ENCODE data around the gene SNX21. TPM values are rescaled to one million over a fixed set of nuclear protein-coding genes. Genes with fewer than 3 reads are reported as not detected.
"Not testable (repeated sequence)": the region's sequence is repeated elsewhere in the genome, so short reads cannot be mapped to it uniquely, and the experiment has no call there.

Gene SNX21
- polyA plus RNA-seq, 4 donors, result 11.3 to 22.4 (median 17.5) TPM

DNA sequence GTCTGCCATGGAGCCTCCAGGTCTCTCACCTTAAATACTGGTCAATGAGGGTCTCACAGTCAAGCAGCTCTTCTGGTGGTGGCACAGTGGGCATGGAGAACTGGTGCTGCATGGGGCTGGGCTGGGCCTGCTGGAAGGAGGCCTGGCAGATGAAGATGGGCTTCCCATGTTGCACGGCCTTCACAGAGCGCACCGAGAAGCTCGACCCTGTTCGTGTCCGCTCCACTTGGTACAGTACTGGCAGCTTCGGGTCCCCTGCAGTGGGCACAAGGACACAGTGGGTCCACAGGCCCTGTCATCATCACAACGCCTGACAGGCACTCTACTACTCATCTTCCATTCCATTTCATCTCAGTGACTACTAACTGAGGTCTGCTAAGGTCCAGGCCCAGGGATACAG, 14.8 kb downstream of the SNX21 start:
- DNase-seq (ENCODE audit: low read depth in 4 of 4, low spot score in 2 of 4), result no peak

- no peak for DNase-seq (ENCODE audit: low read depth in 4 of 4, low spot score in 2 of 4)
These were observed 15.5 kb downstream of the SNX21 start for GRCh38 chr20:45848969-45849582.

- no peak for DNase-seq (ENCODE audit: low read depth in 4 of 4, low spot score in 2 of 4)
These were observed 16.6 kb downstream of the SNX21 start for GRCh38 chr20:45850238-45850637.

DNA sequence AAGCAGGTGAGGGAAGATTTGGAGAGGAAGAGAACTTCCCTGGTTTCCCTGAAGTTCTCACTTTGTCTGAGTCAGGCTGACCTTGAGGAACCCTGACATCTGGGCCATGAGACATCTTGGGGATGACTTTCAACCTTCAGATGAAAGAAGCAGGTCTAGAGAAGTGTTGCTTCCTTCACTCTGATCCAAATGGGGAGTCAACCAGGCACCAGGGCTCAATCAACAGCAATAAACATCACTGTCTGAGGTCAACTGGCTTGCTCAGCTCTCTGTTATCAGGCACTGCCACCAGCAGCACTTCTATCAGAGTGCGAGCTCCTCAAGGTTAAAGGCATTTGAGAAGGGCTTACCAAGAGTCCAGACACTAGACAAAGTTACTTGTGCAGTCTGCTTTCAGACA, 17.3 kb downstream of the SNX21 start:
- no peak for DNase-seq (ENCODE audit: low read depth in 4 of 4, low spot score in 2 of 4)

DNA sequence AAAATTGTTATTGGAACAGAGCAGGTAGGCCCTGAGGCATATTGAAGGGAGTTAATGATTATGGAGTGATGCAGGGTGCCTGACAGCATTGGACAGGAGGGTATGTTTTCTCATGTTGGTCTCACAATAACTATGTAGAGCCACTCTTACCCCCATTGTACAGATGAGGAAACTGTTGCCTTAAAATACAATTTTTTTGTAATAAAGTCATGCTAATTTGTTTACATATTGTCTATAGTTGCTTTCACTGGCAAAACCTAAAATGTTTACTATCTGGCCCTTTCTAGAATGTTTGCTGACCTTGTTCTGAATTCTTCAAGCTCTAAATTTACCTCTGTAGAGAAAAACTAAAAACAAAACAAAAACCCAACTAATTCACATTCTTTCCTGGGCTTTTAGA, 17.9 kb downstream of the SNX21 start:
- no peak for DNase-seq (ENCODE audit: low read depth in 4 of 4, low spot score in 2 of 4)

DNA sequence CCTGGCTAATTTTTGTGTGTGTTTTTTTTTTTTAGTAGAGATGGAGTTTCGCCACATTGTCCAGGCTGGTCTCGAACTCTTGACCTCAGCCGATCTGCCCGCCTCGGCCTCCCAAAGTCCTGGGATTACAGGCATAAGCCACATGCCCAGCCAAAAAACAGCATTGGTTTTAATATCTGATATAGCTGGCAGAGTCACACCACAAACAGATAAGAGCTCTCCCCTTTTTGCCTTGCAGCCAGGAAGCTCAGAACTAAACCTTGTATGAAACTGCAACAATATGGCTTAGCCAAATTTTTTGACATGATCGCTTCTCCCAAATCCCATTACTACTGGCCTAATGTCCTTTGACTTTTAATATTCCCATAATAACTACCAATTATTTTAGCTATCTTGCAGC, 18.7 kb downstream of the SNX21 start:
- no peak for DNase-seq (ENCODE audit: low read depth in 4 of 4, low spot score in 2 of 4)

DNA sequence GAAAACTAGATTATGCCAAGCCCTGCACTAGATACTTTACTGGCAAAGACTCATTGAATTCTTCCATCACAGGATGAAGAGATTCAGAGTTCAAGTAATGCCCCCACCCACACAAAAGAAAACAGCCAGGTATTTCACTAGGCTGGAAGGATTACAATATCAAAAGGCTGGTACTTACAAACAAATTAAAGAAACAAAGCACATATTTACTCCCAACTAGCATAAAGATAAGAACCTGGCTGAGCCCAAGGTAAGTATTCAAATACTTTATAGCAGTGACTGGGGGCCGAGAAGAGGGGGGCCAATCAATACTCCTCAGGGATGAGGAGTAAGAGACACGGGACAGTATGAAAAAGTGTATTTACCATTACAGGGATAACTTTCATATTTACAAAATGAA, 19.9 kb downstream of the SNX21 start:
- DNase-seq (ENCODE audit: low read depth in 4 of 4, low spot score in 2 of 4), result no peak

DNA sequence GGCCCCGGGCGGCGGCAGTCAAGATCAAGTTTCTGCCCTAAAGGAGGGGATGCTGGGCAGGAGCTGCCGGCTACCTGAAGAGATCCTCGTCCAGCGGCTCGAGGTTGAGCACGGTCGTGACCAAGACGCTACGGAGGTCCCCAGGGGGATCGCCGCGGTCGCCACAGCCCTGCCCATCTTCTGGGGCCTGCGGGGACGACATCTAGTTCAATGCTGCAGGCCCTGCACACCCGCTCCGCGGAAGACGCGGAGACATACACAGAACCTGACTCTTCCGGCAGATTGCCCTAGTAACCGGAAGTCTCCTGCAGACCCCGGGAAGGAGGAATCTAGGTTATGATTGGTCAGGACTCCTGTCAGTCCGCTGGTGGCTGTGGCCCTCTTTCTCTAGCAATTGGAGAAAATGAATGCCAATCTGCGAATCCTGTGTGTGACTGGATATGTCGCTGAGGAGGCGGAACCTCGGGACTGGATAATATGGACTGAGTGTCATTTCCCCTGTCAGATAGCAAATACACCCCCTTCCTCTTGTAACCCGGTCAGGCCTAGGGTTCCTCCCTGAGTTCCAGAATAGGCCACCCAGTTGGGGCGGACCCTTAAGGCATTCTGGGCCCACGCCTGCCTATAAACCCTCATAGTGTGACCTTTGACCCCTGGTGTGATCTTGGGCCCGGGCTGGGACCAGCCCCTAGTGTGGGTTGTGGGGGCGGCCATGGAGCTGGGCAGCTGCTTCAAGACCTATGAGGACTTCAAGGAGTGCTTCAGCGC, 23.7 kb downstream of the SNX21 start, which contains the start of the genes ACOT8 and ZSWIM3:
Gene ACOT8 (minus strand): TSS at position 279 of the 768 bp plus-strand sequence. CDS start 77 bp downstream, at position 202.
Gene ZSWIM3 (plus strand): TSS at position 501 of the 768 bp plus-strand sequence. CDS start 212 bp downstream, at position 713.
- DNase-seq (ENCODE audit: low read depth in 4 of 4, low spot score in 2 of 4), result peak; percentile 99 to 100 (median 100)

GRCh38 chr20:45857882-45858216, 24.2 kb downstream of the SNX21 start:
- DNase-seq (ENCODE audit: low read depth in 4 of 4, low spot score in 2 of 4), result no peak

DNA sequence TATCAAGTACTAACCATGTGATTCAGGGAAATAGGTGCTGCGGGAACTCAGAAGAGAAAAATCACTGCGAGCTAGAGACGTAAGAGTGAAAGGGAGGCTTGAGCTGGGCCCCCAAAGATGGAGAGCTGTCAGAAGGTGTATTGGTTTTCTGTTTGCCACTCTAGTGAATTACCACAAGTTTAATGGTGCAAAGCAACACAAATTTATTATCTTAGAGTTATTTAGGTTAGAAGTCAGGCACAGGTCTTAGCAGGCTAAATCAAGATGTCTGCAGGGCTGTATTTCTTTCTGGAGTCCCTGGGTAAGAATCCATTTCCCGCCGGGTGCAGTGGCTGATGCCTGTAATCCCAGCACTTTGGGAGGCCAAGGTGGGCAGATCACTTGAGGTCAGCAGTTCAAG, 26.3 kb downstream of the SNX21 start:
- DNase-seq (ENCODE audit: low read depth in 4 of 4, low spot score in 2 of 4), result peak in 1 of 4 donors; percentile 24

DNA sequence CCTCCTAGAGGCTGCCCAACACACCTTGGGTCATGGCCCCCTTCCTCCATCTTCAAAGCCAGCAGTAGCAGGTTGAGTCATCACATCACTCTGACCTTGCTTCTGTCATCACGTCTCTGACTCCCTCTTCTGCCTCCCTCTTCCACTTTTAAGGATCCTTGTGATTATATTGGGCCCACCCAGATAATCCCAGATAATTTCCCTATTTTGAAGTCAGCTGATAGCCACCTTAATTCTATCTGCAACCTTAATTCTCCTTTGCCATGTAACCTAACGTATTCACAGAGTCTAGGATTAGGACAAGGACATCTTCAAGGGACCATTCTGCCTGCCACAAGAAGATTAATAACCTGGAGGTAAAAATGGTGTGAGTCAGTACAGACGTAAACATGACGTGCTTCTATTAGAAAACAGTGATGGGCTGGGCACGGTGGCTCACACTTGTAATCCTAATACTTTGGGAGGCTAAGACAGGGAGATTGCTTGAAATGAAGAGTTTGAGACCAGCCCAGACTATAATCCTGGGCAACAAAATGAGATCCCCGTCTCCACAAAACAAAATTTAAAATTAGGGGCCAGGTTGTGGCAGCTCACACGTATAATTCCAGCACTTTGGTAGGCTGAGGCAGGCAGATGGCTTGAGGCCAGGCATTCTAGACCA, 27.1 kb downstream of the SNX21 start:
- no peak for DNase-seq (ENCODE audit: low read depth in 4 of 4, low spot score in 2 of 4)

DNA sequence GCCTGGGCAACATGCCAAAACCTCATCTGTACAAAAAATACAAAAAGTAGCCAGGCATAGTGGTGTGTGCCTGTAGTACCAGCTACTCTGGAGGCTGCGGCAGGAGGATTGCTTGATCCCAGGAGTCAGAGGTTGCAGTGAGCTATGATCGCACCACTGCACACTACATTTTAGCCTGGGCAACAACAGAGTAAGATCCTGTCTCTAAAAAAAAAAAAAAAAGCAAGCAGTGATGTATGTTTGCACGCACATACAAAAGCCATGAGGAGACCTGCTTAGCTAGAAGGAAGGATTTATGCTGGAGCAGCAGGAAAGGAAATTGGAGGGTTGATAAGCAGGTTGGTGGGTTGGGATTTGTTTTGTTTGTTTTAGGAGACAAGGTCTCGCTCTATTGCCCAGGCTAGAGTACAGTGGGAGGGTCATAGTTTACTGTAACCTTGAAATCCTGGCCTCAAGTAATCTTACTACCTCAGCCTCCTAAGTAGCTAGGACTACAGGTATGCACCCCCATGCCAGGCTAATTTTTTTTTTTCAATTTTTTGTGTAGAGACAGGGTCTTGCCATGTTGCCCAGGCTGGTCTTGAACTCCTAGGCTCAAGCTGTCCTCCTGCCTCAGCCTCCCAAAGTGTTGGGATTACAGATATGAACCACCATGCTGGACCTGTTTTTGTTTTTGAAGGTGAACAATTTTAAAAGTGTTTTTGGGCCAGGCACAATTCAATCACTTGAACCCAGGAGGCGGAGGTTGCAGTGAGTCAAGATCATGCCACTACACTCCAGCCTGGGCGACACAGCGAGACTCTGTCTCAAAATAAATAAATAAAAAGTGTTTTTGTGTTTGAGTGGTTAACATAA, 27.8 kb downstream of the SNX21 start:
- DNase-seq (ENCODE audit: low read depth in 4 of 4, low spot score in 2 of 4), result no peak

GRCh38 chr20:45863543-45864470, 30.2 kb downstream of the SNX21 start:
- no peak for DNase-seq (ENCODE audit: low read depth in 4 of 4, low spot score in 2 of 4)

GRCh38 chr20:45866454-45866853, 32.9 kb downstream of the SNX21 start:
- no peak for DNase-seq (ENCODE audit: low read depth in 4 of 4, low spot score in 2 of 4)

- no peak for DNase-seq (ENCODE audit: low read depth in 4 of 4, low spot score in 2 of 4)
These were observed 33.7 kb downstream of the SNX21 start for GRCh38 chr20:45867136-45867818.

DNA sequence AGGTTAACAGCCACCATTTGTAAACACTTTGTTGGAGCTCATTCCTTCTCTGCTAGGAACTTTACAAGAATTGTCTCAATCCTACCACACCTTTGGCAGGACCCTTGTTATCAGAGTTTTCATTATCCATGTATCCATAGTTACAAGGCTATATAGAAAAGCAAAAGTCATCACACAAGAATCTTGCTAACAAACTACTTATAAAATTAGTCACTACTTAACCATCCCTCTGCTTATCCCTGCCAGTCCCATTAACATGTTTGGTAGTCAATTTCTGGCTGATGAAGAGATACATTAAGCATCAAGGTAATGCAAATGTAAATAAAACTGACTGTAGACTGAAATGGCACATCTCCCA, 34.2 kb downstream of the SNX21 start:
- no peak for DNase-seq (ENCODE audit: low read depth in 4 of 4, low spot score in 2 of 4)

DNA sequence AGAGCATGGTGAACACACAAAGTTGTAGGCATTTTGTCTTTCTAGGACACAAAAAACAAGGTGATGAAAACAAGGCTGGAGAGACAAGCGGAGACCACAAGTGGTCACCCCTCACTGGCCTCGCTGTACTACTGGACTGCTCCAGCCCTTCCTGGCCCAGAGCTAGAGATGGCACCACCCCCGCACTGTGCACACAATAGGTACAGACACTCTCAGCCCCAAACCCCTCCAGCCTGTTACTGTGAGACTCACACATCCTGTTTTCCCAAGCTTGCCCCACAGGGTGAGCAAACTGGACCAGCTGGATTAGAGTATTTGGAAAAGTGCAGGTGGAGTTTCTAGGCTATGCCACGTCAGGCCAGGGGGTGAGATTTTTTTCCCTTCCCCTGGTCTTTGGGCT, 39.0 kb downstream of the SNX21 start:
- DNase-seq (ENCODE audit: low read depth in 4 of 4, low spot score in 2 of 4), result no peak

- no peak for DNase-seq (ENCODE audit: low read depth in 4 of 4, low spot score in 2 of 4)
These were observed 40.0 kb downstream of the SNX21 start for GRCh38 chr20:45873409-45874103.

DNA sequence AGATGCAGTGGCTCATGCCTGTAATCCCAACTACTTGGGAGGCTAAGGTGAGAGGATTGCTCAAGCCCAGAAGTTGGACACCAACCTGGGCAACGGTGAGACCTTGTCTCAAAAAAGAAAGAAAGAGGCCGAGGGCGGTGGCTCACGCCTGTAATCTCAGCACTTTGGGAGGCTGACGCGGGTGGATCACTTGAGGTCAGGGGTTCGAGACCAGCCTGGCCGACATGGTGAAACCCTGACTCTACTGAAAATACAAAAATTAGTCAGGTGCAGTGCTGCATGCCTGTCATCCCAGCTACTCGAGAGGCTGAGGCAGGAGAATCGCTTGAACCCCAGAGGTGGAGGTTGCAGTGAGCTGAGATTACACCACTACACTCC, 40.5 kb downstream of the SNX21 start:
- not testable (repeated sequence) for DNase-seq (ENCODE audit: low read depth in 4 of 4, low spot score in 2 of 4)
